Anterior cingulate cortex (tissue), 58 donors: ENCODE data around the gene EPHB2.

Experiments
- DNase-seq, 58 donors: peaks; one replicate each; lab custom pipeline; 2025; lab: John Stamatoyannopoulos, UW

The EPHB2 gene

GRCh38 chr1:22872981-22873664 lies 162.5 kb downstream of the EPHB2 start:
- no peak for DNase-seq

- no peak for DNase-seq
These were observed 164.1 kb downstream of the EPHB2 start for GRCh38 chr1:22874785-22875184.

GRCh38 chr1:22875241-22875640 lies 164.6 kb downstream of the EPHB2 start:
- DNase-seq, result no peak

- DNase-seq, result peak in 2 of 58 donors; percentile 11 to 15
These were observed 165.2 kb downstream of the EPHB2 start for GRCh38 chr1:22875841-22876240.

- DNase-seq, result peak in 1 of 58 donors; percentile 41
These were observed 165.9 kb downstream of the EPHB2 start for GRCh38 chr1:22876359-22877111.

GRCh38 chr1:22877112-22877915 lies 166.7 kb downstream of the EPHB2 start:
- DNase-seq, result no peak

- DNase-seq, result no peak
These were observed 167.3 kb downstream of the EPHB2 start for GRCh38 chr1:22877980-22878379.

GRCh38 chr1:22878626-22879025 lies 168.0 kb downstream of the EPHB2 start:
- DNase-seq, result no peak

- no peak for DNase-seq
These were observed 168.8 kb downstream of the EPHB2 start for GRCh38 chr1:22879445-22879844.

GRCh38 chr1:22880174-22880601 lies 169.5 kb downstream of the EPHB2 start:
- DNase-seq, result no peak

GRCh38 chr1:22883406-22883805 lies 172.8 kb downstream of the EPHB2 start:
- no peak for DNase-seq

GRCh38 chr1:22884806-22885530 lies 174.3 kb downstream of the EPHB2 start:
- no peak for DNase-seq

GRCh38 chr1:22886211-22886610 lies 175.6 kb downstream of the EPHB2 start:
- no peak for DNase-seq

GRCh38 chr1:22887491-22887890 lies 176.9 kb downstream of the EPHB2 start:
- no peak for DNase-seq

GRCh38 chr1:22888320-22889075 lies 177.9 kb downstream of the EPHB2 start:
- no peak for DNase-seq

GRCh38 chr1:22889213-22889827 lies 178.7 kb downstream of the EPHB2 start:
- DNase-seq, result peak in 14 of 58 donors; percentile 1 to 21 (median 8)

- no peak for DNase-seq
These were observed 182.2 kb downstream of the EPHB2 start for GRCh38 chr1:22892789-22893188.

- no peak for DNase-seq
These were observed 182.7 kb downstream of the EPHB2 start for GRCh38 chr1:22893292-22893691.

GRCh38 chr1:22895357-22895756 lies 184.7 kb downstream of the EPHB2 start:
- no peak for DNase-seq
